NCI-H2081 treated with DMSO at 0.1 percent for 48 hours (cell line): ENCODE data around the gene ELK4.

ENCODE experiments used
- DNase-seq: peaks from one replicate; lab custom pipeline; 2025; lab: John Stamatoyannopoulos, UW

ELK4 gene, protein sequence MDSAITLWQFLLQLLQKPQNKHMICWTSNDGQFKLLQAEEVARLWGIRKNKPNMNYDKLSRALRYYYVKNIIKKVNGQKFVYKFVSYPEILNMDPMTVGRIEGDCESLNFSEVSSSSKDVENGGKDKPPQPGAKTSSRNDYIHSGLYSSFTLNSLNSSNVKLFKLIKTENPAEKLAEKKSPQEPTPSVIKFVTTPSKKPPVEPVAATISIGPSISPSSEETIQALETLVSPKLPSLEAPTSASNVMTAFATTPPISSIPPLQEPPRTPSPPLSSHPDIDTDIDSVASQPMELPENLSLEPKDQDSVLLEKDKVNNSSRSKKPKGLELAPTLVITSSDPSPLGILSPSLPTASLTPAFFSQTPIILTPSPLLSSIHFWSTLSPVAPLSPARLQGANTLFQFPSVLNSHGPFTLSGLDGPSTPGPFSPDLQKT

DNA sequence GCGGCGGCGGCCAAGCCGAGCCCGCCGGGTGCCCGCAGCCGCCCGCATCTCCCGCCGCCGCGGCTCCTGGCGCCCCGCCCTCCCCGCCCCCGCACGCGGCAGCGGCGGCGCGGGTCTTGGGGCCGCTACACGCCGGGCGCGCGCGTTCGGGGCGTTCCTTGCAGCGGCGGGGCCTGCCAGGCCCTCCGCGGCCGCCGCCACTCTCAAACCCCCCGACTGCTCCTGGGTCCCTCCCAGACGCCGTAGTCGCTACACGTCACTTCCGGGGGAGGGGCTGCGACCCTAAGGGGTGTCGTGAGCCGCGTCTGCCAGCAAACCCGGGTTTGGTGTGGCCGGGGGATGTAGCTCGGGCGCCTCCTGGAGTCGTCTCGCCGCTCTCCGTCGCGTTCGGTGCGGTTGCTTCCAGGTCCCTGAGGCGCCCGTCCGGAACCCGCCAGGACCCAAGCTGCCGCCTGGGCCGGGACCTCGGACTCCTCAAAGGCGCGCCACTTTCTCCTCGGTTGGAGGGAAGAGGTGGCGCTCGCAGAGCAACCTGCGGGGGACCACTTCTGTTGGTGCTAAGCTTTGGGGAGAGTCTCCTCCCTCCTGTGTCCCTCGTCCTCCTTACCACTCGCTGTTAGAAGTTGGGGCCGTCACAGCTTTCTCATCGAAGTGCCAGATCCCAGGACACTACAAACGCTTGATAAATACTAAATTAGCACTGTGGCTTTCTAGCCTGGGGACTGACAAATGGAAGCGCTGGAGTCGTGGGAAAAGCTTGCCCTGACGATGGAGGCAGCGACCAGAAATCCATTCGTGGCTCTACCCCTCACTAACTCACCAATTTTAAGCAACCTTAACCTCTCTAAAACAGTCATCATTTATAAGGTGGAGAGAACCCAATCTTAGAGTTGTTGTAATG is at the start of gene ELK4:
ELK4 (minus strand) TSS at position 244 of the 901 bp plus-strand sequence. CDS start 8,129 bp downstream, outside the sequence.
- peak; percentile 93 for DNase-seq

DNA sequence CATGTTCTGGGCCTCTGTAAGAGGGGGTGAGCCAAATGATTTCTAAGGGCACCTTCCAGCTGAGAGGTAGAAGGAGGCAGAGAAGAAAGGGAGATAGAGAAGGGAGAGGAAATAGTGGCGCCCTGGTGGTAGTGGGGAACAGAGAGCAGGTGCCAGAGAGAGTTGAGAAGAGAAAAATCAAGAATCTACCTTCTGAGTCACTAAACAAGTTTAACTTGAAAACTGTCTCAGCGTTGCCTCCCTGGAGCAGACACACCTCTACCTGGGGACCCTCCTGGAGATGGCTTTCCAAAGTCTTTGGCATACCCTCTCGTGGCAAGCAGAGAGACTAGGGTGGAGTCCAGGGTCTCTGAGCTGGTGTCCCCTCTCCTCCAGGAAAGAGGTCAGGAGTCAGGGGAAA is 49.6 kb upstream of the ELK4 start:
- no peak for DNase-seq

DNA sequence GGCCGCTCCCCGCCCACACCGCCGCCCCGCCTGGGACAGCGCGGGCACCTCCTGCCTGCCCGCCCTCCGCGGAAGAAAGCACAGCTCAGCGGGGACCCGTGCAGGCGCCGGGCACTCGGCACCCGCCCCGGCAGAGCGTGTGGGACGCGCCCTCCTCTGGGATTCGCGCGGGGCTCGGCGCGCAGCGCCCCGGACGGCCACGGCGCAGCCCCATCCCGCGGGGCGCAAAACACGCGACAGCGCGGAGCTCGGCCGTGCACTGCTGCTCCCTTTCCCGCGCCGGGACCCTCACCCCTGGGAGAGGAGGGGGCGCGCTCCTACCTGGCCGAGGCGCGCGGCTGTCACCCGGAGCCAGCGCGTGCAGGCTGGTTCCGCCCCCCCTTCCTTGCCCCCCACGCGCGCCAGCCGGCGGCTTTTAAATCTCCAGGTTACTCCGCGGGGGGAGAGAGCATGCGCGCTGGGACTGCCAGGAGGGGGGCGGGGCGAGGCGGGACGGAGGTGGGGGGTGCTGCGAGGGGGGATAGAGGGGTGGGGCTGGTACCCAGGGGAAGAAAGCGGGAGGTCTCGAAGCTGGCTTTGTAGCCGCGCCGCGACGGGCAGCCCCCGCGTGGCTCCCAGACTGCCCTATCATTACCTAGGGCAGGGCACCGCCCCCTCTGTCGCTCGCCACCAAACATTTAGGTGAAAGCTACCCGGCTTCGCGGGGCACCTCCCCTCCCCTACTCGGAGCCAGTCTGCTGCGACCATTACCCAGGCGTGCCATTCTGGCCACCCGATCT is 48.5 kb upstream of the ELK4 start, which contains the start of gene SLC45A3:
SLC45A3 (minus strand) TSS at position 437 of the 779 bp plus-strand sequence. CDS start 15,853 bp downstream, outside the sequence.
- DNase-seq, result no peak

DNA sequence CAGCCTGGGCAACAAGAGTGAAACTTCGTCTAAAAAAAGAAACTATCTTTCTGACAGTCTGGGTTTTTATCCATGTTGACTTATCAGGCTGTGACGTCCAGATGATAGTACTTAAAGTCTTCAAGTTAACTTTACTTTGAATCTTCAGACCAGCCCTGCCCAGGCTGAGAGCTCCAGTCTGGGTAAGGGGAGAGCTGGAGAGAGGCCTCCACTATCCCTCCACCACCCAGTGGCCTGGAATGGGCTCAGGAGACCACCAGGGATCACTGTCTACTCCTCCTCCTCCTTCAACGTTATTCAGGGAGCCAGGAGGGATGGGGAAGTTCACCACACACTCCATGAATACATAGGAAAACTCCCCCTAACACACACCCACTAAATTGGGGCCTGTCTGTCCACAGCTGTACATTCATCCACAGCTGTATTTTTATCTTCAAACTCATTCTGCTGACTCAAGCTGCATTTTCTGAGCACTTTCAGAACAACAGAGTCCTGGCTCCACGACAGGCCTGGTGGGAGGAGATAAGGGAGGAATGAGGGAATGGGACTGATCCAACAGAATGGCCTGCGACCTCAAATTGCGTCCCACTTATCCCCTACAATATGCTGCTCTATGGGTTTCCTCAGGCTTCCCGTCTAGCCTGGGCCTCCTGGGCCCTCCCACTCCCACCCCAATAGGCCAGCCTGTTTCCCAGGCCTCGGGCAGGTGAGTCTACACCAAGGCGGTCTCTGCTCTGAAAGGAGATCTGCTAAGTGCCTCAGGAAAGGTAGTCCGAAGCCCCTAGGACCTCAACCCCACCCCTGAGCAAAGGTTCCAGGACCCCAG is 46.7 kb upstream of the ELK4 start:
- DNase-seq, result no peak

DNA sequence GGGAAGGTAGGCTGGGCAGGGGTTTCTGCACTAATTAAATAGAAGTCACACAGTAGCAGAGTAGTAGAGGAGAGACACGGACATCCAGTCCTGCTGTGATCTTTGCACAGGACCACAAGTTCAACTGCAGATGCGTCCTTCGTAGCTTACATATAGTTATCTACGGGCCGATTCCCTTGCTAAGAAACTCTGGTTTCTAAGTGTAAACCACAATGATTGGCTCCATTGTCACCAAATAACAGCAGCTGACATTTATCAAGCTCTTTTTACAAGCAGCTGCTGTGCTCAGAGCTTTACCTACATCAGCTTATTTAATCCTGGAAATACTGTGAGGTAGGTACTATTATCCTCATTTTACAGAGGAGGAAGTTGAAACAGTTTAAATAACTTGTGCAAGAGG is 45.4 kb upstream of the ELK4 start:
- no peak for DNase-seq

DNA sequence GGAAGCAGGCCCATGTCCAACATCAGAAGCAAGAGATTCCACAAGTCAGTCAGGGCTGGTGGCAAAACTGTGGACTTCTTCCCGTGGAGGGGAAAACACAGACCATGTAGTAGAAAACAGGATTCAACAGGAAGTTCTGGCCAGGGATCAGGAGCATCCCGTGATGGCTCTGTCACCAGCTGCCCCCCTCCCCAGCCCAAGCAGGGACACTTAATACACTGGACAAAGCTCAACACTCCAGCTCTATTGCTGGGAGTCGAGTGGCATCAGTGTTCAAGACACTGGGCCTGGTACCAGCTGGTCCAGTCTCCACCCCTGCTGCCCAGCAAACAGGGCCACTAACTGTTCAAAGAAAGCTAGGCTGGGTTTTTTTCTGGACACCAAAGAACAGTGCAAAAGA is 44.8 kb upstream of the ELK4 start:
- no peak for DNase-seq

DNA sequence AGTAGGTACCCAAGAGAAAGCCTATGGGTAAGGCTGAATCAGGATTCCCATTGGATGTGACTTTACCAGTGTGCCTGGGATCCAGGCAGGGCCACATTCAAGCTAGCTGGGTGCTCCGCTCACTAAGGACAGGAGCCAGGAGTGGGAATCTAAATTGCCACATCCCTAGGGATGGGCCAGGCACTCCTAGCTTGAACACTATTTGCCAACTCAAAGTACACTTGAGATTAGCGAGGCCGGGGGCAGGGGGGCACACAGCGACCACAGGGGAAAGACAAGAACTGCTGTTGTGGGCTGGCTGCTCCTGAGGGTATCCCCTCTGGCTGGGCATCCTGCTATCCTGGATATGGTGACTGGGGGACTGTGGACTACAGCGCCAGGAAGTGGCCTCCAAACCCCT is 44.2 kb upstream of the ELK4 start:
- DNase-seq, result no peak

DNA sequence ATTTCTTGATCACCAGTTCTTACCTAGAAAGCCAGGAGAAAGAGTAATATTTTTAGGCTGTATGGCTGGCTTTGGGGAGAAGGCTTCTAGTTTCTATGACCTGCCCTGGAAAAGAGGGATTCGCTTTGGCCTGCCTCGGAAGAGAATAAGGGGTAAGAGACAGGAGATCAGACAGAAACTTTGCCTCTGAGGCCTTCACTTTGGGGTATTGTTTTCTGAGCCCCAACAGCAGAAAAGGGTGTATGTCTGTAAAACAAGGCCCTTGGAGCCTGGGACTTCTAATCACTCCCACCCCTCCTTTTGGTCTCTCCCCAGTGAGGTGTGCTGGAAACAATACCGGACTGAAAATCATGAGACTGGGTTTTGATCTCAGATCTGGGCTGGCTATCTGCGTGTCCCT is 43.4 kb upstream of the ELK4 start:
- DNase-seq, result no peak

DNA sequence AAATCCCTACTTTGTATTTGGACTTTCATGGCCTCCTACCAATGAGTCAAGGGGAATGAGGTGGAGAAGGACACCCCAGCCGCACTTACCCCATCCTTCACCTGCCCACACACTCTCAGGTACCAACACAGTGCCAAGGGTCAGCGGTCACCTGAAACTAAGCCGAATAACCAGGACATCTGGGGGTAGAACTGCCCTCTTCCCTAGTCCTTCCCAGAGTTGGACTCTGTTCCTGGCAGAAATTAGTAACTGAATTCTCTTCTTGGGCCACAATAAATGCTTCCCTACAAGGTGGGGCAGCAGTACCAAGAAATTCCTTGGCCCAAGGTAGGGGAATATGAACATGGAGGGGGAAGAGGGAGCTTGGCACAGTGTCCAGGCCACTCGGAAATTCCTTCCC is 41.2 kb upstream of the ELK4 start:
- no peak for DNase-seq

DNA sequence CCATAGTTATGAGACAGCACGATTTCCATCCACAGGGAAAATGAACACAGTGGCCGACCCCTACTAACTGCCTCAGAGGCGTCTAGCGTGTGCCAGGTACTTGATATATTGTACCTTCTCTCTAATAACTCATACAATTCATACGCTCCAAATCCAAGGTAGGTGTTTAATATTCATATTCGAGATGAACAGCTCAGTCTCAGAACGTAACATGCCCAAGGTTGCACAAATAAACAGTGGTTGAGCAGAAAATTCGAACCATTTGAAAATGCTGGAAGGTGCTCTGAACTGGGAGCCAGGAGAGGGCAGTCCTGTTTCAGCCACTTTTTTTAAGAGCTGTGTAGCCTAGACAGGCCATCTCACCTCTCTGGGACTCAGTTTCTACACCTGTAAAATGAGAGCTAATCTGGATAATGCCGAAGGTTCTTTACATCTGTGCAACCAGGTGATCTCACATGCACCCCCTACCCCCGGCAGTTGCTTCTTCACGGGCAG is 40.6 kb upstream of the ELK4 start:
- DNase-seq, result no peak

DNA sequence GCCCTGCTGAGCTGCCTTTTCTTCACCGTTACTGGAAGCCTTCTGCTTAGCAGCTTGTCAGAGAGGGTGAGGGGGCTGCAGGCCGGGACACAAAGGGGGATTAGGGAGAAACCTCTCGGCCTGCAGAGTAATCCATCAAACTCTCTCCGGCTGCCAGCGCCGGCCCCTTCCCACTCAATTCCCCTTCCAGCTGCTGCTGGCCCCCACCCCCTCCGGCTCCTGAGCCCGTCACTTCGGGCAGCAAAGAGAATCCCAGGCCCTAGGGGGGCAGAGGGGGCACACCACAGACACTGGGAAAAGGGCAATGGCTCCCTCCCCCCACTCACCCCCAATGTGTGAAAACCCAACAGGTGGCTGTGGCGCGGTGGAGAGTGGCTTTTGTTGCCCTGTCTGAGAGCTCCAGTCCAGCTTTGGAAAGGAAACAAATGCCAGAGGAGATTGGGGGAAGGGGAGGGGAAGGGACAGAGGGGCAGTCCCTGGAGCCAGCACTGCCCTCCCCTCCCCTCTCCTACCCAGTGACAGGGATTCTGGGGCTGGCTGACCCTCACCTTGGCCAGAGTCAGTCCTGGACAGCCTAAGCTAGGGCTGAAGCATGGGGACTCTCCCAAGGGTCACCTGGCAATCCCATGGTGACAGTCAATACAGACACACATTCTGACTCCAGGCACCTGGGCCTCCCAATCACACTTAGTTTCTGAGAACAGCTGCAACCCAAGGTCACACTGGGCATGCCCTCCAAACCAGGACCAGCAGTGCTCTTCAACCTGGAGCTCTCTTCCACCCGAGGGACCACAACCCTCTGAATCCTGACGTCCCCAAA is 39.0 kb upstream of the ELK4 start:
- no peak for DNase-seq

DNA sequence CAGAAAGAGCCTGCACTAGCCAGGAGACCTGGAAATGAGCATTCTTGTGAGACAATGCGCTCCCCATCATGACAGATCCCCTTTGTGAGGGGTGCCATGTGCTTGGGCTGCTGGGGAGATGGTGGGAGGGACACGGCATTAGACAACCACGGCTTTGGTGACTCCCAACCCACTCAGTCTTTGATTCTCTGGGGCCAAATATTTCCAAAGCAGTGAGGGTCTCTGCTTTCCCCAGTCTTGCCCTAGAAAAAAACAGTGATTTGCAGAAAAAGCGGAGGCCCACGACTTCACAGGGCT is 38.3 kb upstream of the ELK4 start:
- no peak for DNase-seq

DNA sequence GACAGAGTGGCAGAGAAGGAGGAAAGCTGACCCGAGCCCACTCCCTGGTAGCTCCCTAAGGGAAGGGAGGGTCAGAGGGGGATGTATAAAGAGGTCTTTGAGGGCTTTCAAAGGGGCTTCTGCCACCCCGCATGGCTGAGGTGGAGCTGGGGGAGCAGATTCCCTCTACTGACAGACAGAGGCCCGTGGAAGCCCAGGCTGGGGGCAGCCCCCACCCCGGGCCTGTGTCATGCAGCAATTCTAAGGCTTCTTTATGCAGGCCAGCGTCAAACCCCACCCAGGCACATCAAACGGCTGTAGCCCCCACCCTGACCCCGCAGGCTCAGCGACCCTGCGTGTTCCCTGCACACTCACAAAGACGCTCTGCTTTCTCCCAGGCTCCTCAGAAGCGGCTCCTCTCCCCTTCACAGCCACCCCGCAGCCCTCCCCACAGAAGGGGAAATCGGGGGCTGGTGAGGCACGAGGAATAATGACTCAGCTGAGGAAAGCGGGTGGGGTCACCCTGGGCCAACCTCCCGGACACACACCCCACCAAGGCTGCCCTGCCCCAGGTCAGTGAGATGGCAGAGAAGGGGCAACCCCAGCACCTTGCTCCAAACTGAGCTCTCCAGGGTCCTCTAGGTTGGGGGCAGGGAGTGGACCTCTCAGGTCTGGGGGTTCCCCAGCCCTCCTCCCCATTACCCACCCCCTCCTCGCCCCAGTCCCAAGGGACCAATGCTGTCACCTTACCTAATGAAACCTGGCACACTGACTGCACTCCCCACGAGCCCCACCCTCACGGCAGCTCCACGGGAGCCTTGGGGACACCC is 37.7 kb upstream of the ELK4 start:
- DNase-seq, result no peak

DNA sequence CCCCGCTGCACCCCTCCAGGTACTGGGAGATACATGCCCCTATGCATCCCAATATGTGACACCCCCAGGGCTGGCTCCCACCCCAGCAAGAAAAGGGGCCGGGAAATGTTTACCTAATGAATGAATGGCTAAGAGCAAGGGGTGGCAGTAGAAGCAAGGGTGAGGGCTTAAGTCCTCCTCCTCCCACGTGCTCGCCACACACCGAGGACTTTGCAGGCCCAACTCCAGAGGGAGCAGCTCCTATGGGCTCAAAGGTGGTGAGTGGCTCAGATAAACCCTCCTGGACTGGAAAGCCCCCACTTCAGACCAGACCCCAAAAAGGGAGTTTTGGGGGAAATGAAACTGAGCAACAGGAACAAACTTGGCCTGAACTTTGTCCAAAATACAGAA is 37.1 kb upstream of the ELK4 start:
- no peak for DNase-seq

DNA sequence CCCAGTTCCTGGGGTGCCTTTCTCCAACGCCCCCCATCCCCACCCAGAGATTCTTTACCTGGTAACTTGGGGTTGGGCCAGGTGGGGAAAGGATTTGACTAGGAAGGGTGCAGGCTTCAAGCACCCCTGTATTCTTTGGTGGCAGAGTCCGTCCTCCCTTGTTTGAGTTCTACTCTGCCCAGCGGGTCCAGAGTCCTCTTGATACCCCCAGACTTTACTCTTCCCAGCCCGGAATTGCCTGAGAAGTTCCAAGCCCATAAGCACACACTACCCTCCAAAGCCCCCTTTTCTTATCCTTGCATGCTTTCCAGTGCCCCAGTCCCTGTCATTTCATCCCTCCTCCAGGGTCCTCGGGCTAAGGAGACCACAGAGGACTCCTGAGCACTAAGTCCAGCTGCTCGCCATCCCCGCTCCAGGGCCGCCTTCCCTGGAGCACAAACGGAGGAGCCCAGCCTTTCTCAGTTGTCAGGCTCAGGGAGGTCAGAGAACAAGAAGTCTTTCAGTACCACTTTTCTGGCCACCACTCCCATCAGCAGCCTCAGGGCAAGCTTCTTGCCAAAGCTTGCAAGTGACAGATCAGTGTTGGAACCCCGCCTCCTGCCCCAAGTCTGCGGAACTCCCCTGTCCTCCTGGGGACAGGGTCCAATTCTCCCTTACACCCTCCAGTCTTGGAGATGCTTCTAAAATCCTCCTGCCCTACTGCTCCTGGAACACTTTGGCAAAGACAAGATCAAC is 36.3 kb upstream of the ELK4 start:
- DNase-seq, result no peak

DNA sequence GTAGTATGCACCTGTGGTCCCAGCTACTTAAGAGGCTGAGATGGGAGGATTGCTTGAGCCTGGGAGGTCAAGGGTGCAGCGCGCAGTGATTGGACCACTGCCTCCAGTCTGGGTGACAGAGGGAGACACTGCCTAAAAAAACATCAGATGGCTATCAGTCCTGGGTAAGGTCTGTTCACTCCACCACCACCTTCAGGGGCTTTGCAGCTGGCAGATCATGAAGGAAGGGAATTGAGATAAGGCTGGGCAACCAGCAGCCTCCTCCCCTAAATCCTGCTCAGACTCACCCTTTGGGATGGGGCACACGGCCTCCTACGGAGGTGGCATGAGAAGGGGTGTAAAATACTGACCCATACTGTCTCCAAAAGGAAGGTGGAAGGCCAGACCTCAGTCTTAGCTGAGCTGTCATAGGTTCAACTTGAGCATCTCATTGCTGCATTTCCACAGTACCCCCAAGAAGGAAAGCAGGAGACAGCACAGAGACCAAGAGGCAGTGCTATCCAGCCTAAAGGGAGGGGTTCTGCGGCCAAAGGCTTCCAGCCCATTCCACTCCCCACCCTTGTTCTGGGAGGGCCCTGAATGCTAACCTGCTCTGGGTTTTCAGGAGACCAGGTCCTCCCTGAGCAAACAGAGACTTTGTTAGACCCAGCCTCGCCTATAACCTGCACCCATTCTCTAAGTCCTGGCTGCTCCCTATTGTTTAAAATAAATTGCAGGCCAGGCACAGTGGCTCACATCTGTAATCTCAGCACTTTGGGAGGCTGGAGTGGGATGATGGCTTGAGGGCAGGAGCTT is 34.8 kb upstream of the ELK4 start:
- DNase-seq, result no peak

DNA sequence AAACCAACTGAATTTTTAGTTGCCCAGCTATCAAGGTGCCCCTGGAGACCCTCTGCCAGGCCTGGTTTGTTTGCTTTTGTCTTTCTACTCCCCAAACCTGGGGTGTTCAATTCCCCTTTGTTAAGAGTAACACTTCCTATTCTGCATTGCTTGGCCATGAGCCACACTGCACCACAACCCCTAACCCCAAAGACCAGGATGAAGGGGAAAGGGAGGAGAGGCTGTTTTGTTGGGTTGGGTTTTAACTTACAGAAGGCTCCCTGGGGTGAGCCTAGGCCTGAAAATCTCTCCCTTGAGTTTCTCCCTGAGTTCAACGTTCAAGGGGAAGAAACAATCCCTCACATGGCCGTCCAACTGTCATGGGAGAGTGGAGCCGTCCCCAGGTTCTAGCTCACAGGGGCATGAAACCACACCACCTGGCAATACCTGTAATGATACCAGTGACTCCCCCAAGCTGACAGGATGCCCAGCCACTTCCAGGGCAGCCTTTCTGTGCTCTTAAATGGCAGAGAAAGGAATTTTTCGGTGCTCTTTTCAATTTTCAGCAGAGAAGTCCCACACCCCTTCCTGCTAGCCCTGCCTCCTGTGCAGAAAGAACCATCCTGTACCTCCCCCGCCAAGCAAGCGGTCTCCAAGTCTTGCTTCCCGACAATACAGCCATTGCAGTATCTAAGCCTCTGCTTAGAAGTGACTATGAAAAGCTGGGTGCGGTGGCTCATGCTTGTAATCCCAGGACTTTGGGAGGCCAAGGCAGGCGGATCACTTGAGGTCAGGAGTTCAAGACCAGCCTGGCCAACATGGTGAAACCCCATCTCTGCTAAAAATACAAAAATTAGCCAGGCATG is 33.6 kb upstream of the ELK4 start:
- DNase-seq, result no peak
